Measurements from ENCODE around the gene CTXN1.

DNA sequence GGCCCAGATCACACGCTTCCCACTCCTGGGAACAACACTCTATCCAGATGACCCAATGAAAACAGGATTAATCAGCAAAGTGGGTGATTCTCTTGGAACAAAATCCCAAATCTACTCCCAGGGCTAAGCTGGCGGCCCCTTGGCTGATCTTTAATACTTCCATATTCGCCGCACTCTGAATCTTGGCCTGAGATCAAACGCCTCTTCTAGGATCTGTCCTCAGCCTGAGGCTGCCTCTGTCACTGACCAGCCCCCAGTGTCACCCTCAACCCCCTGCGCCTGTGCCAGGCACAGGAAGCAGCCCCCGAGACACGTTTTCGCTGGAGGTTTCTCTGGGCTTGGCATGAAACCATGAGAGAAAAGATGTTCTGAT, 2.4 kb upstream of the CTXN1 start:
- TF ChIP-seq, protein P1, sequence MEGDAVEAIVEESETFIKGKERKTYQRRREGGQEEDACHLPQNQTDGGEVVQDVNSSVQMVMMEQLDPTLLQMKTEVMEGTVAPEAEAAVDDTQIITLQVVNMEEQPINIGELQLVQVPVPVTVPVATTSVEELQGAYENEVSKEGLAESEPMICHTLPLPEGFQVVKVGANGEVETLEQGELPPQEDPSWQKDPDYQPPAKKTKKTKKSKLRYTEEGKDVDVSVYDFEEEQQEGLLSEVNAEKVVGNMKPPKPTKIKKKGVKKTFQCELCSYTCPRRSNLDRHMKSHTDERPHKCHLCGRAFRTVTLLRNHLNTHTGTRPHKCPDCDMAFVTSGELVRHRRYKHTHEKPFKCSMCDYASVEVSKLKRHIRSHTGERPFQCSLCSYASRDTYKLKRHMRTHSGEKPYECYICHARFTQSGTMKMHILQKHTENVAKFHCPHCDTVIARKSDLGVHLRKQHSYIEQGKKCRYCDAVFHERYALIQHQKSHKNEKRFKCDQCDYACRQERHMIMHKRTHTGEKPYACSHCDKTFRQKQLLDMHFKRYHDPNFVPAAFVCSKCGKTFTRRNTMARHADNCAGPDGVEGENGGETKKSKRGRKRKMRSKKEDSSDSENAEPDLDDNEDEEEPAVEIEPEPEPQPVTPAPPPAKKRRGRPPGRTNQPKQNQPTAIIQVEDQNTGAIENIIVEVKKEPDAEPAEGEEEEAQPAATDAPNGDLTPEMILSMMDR (conservative IDR thresholded peaks at IDR 0.05; ENCODE audit: low read length), result no peak
- no peak for TF ChIP-seq EZH2phosphoT487 (IDR thresholded peaks at IDR 0.05; ENCODE audit: borderline replicate concordance)

Measured in Loucy (cell line).